GM12891 (cell line): ENCODE measurements around the gene MPPED2.

Experiments
- PAX5 ChIP-seq: IDR thresholded peaks from 2 replicates; pipeline ENCODE4 v1.6.1; 2011; ENCODE audit warnings: low read length, moderate library complexity, mild to moderate bottlenecking; ENCODE audit not compliant: insufficient read depth, severe bottlenecking
- POLR2A ChIP-seq: IDR thresholded peaks from 2 replicates; pipeline ENCODE4 v1.6.1; 2011; ENCODE audit warnings: low read depth, low read length, control low read depth
- POLR2AphosphoS5 ChIP-seq: IDR thresholded peaks from 2 replicates; pipeline ENCODE4 v1.6.1; 2011; ENCODE audit warnings: low read depth, low read length, control low read depth
- POU2F2 ChIP-seq: IDR thresholded peaks from 2 replicates; pipeline ENCODE4 v1.6.1; 2011; ENCODE audit warnings: low read depth, mild to moderate bottlenecking, control low read depth, low read length, moderate library complexity
- SPI1 ChIP-seq: IDR thresholded peaks from 2 replicates; pipeline ENCODE4 v1.6.1; 2011; ENCODE audit warnings: low read depth, low read length, control low read depth
- TAF1 ChIP-seq: IDR thresholded peaks from 2 replicates; pipeline ENCODE4 v1.6.1; 2011; ENCODE audit warnings: low read depth, low read length, control low read depth

GRCh38 chr11:30471244-30471643, 114.9 kb downstream of the MPPED2 start:
- TF ChIP-seq POLR2AphosphoS5 (no peak), POLR2A (no peak), TAF1 (no peak), SPI1 (no peak), POU2F2 (no peak), PAX5 (no peak)
